HG02798 (cell line): ENCODE measurements around the gene IMPDH1.
"Not testable (repeated sequence)": the region's sequence is repeated elsewhere in the genome, so short reads cannot be mapped to it uniquely, and the experiment has no call there.

Experiments
- ATAC-seq: cut with Tn5 transposase; IDR thresholded peaks from one replicate; pipeline ENCODE4 v1.9.1; 2021; ENCODE audit warnings: mild to moderate bottlenecking; ENCODE audit not compliant: unreplicated experiment, poor library complexity

The IMPDH1 gene

DNA sequence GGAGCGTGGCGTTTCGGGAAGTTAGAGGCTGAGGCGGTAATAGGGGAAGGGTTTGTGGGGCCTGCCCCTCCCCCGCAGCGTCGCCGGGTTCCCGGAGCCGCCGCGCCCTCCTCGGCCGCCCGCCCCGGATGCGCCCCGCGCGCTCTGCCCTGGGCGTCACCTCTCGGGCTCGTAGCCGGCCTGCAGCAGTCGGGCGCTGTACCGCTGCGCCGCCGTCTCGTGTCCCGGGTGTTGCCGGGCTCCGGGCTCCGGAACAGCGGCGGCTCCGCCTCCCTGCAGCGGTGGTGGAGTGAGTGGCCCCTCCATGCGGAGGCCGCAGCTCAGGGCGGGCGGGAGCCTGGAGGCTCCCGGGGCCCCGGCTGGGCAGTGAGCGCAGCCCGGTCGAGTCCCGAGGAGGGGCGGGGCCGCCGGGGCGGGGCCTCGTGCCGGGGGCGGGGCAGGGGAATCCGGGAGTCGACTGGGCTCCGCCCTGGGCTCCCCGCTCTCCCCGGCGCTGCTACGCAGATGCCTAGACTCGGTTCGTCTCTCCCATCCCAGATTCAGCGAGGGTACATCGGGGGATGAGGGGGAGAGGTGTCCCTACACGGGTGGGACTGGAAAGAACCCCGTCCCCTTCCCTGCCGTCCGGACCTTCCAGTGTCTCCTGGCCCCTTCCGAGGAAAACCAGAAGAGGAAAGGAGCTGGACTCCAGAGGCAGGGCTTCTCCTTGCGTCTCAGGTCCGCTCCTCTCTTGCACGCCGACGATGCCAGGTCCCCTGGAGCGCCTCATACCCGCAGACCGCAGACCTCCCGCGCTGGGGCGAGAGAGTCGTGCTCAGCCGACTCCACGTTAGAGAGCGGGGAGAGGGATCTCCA is at the start of gene IMPDH1:
TSS of gene IMPDH1 (minus strand) at position 387 of the 855 bp plus-strand sequence. CDS start at position 306, 81 bp downstream.
- ATAC-seq = peak; percentile 82

DNA sequence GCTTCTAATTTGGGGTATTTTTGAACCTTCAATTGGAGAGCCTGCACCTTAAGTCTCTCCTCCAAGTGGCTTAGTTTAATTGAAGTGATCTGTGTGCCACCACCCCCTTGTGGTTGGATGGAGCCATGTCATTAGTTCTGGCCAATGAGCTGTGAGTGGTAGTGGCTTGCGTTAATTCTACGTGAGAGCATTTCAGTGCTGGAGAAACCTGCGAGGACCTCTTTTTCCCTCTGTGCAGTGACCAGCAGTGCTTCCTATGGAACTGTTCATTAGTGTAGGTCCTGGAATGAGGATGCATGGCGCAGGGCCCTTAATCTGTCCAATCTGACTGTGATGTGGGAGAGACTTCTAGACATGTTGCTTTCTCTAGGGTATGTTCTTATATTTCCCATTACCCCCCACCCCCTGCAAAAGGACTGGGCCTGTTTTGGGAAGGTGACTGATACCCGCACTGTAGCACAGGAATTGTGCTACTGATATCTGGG is 49.7 kb upstream of the IMPDH1 start:
- peak; percentile 45 for ATAC-seq

DNA sequence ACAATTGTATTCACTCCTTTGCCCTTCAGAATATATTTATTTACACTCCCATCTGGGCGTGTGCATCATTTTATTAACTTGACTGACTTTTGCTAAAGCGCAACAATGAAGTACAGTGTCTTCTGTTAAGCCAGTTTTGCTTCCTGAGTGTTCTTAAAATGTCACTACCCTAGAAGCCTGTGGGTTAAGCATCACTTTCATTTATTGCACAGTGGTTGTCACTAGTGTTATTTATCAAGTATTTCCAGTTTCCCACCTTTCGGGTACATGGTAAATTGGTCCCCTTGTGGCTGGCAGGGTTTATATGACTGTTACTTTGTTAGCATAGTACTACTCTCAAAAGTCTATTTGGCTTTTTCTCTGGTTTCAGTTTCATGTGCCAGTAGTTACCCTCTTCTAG is 49.2 kb upstream of the IMPDH1 start:
- ATAC-seq = peak; percentile 17

DNA sequence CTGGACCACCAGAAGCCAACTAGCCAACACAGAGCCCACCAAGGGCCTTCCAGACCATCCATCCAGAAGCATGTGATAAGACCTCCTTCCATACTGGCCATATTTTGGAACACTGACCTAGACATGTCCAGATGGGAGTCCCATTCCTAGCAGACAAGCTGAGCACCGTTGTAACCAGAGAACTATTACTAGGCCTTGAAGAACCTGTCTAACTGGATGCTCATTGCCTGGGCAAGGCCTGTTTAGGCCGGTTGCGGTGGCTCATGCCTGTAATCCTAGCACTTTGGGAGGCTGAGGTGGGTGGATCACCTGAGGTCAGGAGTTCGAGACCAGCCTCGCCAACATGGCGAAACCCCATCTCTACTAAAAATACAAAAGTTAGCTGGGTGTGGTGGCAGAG is 47.6 kb upstream of the IMPDH1 start:
- not testable (repeated sequence) for ATAC-seq

DNA sequence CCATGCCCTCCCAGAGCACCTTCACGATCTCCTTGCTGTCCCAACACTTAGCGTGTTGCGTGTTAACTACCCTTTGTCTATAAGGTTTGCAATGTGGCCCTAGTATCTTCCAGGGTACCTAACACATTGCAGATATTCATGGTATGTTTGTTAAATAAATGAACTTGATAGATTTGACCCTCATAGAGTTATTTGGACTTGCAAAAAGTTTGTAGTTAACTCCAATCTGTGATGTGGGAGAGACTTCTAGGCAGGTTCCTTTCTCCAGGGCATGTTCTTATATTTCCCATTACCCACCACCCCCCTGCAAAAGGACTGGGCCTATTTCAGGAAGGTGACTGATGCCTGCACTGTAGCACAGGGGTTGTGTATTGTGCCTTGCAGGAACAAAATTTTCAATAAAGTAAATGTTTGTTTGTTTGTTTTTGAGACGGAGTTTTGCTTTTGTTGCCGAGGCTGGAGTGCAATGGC is 46.5 kb upstream of the IMPDH1 start:
- no peak for ATAC-seq

DNA sequence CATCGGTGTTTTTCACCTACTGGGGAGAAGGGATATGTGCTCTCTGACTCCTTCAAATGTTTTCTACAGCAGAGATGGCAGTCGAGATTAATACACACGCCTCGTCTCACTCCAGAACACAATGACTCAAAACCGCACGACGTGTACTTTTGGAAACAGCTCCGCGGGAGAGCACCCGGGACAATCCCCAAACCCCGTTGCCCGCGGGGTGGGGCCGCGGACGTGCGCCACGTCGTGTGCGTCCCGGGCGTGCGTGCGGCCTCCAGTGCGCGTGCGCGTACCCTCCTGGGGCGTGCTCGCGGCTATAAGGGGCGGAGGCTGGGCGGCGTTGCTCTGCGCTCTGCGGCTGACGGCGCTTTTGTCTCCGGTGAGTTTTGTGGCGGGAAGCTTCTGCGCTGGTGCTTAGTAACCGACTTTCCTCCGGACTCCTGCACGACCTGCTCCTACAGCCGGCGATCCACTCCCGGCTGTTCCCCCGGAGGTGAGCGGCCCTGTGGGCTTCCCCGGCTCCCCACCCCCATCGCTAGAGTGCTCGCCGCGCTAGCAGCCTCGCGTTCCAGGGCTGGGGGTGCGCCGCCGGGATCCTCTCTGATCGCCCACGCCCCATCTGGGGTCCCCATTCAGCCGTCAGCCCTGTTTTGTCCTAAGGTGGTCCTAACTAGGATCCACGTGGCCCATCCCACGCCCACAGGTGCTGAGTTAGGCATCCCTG is 45.9 kb upstream of the IMPDH1 start, which contains the start of gene HILPDA:
TSS of gene HILPDA (plus strand) at position 336 of the 712 bp plus-strand sequence. CDS start 1,391 bp downstream, outside the sequence.
- peak; percentile 90 for ATAC-seq

DNA sequence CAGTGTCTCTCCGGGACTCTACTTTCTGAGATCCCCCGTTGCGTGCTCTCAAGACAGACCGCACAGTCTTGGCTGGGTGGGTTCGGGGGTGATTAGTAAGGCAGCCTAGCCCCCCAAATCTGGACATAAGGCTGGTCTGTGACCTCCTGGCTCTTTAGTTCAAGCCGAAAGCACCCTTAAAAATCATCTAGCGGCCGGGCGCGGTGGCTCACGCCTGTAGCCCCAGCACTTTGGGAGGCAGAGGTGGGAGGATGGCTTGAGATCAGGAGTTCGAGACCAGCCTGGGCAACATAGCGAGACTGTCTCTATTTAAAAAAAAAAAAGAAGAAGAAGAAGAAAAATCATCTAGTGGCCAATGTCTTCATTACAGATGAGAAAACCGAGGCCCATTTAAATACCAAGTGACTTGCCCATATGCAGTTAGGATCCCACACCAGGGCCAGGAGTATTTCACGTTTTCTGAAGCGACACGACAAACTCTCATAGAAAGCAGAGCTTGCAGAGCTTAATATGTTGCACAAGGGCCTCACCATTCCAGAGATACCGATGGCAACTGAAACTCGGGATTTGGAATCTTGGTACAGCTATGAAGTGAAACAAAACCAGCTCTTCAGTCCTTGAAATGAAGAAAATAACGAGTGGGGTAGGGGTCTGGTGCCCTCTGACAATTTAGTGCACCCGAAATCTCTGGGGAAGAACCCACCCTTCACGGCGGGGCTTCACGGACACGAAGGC is 45.2 kb upstream of the IMPDH1 start:
- ATAC-seq = no peak

DNA sequence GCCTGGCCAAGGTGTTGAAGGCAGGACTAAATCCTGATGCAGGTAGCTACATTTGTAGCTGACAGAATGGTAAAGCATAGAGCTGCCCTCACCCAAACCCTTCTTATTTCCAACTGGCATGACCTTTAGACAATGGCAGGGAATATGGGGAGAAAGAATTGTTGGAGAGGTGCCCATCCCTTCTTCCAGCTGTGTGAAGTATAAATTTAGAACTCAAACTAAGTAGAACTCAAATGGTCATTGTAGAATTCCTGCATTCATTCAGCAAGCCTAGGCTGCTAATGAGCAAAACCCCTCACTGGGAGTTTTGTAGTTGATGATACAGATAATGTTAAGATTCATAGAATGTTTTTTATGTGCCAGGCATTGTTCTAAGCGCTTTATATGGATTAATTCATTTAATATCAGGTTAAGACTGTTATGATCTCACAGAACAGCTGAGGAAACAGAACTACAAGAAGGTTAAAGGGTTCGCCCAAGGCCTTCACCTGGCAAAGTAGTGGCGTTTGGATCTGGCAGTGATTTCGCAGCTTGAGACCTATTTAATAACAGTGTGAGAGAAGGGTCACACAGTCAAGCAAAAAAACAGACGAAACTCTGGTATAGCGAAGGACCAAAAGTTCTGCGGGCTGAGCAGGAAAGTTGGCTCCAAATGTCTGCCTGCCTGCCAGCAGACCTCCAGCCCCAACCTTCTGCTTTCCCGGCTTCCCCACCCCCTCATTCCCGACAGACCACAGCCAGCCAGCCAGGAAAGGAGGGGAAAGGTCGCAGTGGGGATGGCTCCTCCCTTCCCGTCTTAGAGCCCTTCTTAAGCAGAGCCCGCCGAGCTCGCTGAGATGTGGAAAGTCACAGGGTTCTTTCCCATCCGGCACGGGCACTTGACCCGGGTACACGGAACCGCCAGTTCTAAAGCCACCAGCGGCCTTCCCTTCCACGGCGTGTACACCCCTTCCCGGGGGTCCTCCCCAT is 44.3 kb upstream of the IMPDH1 start:
- no peak for ATAC-seq

DNA sequence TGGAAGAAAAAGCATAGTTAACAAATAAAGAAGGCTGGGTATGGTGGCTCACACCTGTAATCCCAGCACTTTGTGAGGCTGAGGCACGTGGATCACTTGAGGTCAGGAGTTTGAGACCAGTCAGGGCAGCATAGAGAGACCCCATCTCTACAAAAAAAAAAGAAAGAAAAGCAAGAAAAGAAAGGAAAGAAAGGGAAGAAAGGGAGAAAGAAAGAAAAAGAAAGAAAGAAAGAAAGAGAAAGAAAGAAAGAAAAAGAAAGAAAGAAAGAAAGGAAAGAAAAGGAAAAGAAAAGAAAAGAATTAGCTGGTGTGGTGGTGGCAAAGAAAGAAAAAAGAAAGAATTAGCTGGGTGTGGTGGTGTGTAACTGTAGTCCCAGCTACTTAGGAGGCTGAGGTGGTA is 42.8 kb upstream of the IMPDH1 start:
- ATAC-seq = no peak

DNA sequence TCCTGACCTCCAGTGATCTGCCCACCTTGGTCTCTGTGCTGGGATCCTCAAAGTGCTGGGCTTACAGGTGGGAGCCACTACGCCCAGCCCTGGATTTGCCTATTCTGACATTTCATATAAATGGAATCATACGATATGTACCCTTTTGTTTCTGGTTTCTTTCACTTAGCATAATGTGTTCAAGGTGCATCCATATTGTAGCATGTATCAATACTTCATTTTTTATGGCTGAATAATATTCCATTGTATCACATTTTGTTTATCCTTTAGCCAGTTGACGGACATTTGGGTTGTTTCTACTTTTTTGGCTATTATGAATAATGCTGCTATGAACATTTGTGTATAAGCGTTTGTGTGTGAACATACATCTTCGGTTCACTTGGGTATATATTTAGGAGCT is 41.1 kb upstream of the IMPDH1 start:
- ATAC-seq = no peak

DNA sequence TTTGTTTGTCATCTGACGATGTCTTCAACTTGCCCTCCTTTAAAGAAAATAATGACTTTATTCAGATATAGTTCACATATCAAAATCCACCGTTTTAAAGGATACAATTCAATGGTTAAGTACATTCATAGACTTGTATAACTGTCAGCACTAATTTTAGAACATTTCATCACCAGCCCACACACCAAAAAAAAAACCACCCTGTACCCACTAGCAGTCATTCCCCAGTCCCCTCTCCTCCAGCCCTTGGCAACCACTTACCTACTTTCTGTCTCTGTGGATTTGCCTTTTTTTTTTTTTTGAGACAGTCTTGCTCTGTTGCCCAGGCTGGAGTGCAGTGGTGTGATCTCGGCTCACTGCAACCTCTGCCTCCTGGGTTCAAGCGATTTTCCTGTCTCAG is 40.6 kb upstream of the IMPDH1 start:
- ATAC-seq = no peak

DNA sequence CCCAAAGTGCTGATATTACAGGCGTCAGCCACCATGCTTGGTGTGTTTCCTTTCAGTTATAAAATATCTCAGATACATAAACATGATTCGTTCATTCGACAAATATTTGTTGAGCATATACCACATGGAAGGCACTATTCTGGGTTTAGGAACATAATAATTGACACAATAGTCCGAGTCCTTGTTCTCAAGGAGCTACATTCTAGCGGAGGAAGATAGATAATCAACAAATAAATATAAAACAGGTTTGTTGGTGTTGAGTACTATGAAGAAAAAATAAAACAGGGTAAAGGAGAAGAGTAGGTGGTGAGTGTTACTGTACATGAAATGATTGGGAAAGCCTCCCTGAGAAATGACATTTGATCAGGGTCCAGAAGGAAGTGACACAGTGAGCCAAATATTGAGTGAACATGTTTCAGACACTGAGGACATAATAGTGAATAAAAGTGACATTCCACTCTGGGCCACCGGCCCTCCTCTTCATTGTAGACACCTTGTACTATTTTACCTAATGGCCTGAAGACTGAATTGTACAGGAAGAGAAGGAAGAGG is 39.0 kb upstream of the IMPDH1 start:
- no peak for ATAC-seq

DNA sequence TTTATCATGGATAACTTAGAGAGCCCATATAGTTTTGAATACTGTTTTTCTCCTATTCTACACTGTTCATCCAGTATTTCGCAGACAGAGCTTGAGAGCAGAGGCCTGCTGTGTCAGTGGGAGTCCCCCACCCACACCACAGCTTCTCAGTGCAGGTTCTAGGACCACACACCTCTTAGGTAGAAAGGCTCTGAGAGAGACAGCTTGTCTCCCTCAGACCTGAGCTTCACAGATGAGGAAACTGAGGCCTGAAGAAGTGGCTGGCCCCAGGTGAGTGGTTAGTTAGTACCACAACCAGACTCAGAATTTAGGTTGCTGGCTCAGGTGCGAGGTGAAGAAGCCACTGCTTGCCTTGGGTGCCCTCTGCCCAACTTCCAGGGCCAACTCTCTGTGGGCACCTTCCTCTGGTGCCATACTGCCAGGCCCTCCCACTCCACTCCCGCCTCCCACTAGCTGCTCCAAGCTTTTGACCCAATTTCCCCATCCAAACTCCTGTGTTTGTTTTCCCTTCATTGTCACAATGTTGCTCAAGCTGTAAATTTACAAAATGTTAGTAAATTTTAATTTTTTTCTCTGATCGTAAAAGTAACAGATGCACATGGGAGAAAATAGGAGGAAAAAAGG is 38.3 kb upstream of the IMPDH1 start:
- ATAC-seq = no peak

DNA sequence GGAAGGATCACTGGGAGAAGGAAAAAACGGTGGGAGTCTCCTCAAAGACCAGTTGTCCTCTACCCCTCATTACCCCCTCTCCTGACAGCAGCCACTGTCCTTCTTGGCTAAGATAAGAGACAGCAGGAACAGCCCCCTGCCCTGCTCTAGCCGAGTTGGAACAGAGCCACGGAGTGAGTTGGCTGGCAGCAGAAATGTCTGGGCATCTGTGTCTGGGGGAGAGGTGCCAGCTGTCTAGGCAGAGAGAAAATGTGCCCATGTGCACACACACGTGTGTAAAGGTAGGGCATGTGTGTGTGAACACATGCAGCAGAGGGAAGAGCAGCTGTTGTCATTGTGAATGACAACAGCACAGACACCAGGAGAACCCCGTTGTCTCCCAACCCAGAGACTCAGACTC is 36.5 kb upstream of the IMPDH1 start:
- ATAC-seq = no peak

DNA sequence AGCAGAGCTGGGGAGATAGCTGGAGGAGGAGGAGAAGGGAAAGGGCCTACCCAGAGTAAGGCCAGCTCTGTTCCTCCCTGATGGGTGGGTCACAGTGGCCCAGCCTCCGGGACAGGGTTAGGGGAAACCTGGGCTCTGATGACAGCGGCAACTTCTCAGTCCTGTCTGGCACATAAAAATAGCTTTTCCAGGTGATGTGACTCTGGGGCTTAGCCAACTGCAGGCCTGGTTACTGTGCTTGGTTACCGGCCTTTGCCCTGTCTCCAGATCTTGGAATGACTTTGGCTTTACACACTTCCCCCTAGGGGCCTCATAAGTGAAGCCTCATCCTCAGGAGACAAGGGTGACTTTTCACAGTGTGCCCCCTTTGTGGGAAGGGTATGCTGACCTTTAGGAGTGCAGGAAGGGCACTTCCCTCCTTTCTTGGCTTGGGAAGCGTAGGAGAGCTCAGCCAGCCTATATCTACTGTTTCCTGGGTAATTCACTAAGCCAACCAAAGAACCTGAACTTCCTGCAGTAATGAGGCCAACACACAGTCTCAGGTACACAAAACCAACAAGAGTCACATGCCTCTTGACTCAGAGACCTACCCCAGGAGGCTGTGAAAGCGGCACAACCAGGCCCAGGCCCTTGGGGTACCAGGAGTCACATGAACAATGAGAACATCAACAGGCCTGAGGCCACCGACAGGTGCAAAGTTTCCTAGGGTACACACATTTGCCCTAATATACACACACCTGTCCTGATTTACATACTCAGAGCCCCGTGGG is 34.2 kb upstream of the IMPDH1 start:
- ATAC-seq = no peak

DNA sequence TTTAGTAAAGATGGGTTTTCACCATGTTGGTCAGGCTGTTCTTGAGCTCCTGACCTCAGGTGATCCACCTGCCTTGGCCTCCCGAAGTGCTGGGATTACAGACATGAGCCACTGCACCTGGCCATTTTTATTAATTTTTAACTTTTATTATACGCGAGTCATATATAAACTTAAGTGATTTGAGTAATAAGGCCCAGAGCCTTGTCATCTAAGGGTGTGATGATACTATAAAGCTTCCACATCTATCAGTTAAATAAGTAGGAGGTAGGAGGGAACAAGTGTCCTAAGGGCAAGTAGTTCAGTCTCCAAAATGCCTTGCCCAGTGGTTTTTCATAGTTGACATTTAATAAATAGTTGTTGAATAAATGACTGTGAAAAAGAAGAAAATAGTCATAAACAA is 32.6 kb upstream of the IMPDH1 start:
- ATAC-seq = no peak

DNA sequence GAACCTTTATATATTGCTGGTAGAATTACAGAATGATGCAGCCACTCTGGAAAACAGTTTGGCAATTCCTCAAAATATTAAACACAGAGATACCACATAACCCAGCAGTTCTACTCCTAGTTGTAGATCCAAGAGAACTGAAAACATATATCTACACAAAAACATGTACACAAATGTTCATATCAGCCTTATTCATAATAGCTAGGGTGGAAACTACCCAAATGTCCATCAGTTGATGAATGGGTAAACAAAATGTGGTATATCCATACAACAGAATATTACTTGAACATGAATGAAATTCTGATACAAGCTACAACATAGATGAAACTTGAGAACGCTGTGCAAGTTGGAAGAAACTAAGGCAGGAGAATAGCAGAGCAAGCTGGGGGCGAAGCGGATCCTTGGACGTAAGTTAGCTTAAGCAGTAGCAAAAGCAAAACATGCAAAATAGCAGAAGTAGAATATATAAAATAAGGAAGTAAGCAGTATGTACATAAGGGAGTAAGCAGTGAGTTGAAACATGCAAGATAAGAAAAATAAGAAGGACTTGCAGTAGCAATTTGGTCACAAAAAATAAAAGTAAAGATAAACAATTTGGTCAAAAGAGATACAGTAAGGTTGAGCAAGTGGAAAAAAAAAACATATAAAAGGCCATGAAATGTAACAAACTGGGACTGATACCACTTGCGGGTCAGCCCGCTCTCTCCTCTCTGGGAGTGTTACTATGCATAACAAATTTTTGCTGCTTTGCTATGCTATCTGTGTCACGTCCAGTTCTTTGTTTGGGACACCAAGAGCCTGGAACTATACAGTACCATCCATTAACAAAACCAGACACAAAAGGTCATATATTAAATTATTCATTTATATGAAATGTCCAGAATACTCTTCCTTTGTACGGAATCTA is 27.9 kb upstream of the IMPDH1 start:
- peak; percentile 46 for ATAC-seq
